HG03097 (cell line): Measurements from ENCODE around the gene PTPRQ.
A peak's percentile ranks its signal among the peaks of the same experiment; 100 is the strongest.

ENCODE experiments used
- ATAC-seq: cut with Tn5 transposase; IDR thresholded peaks from one replicate; pipeline ENCODE4 v1.9.1; 2021; ENCODE audit not compliant: unreplicated experiment, low FRiP score

PTPRQ gene, protein sequence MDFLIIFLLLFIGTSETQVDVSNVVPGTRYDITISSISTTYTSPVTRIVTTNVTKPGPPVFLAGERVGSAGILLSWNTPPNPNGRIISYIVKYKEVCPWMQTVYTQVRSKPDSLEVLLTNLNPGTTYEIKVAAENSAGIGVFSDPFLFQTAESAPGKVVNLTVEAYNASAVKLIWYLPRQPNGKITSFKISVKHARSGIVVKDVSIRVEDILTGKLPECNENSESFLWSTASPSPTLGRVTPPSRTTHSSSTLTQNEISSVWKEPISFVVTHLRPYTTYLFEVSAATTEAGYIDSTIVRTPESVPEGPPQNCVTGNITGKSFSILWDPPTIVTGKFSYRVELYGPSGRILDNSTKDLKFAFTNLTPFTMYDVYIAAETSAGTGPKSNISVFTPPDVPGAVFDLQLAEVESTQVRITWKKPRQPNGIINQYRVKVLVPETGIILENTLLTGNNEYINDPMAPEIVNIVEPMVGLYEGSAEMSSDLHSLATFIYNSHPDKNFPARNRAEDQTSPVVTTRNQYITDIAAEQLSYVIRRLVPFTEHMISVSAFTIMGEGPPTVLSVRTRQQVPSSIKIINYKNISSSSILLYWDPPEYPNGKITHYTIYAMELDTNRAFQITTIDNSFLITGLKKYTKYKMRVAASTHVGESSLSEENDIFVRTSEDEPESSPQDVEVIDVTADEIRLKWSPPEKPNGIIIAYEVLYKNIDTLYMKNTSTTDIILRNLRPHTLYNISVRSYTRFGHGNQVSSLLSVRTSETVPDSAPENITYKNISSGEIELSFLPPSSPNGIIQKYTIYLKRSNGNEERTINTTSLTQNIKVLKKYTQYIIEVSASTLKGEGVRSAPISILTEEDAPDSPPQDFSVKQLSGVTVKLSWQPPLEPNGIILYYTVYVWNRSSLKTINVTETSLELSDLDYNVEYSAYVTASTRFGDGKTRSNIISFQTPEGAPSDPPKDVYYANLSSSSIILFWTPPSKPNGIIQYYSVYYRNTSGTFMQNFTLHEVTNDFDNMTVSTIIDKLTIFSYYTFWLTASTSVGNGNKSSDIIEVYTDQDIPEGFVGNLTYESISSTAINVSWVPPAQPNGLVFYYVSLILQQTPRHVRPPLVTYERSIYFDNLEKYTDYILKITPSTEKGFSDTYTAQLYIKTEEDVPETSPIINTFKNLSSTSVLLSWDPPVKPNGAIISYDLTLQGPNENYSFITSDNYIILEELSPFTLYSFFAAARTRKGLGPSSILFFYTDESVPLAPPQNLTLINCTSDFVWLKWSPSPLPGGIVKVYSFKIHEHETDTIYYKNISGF (N-terminal part only)

GRCh38 chr12:80443974-80444666, at the start of gene PTPRQ:
Gene PTPRQ (plus strand): TSS chr12:80444235. CDS start chr12:80444346, 111 bp downstream.
- no peak for ATAC-seq

GRCh38 chr12:80400571-80400991, 43.5 kb upstream of the PTPRQ start:
- ATAC-seq = no peak

- no peak for ATAC-seq
Measured at GRCh38 chr12:80401191-80401590, 42.8 kb upstream of the PTPRQ start.

- no peak for ATAC-seq
Measured at GRCh38 chr12:80404629-80405028, 39.4 kb upstream of the PTPRQ start.

GRCh38 chr12:80406253-80406652, 37.8 kb upstream of the PTPRQ start:
- no peak for ATAC-seq

GRCh38 chr12:80411787-80412186, 32.2 kb upstream of the PTPRQ start:
- ATAC-seq = no peak

DNA sequence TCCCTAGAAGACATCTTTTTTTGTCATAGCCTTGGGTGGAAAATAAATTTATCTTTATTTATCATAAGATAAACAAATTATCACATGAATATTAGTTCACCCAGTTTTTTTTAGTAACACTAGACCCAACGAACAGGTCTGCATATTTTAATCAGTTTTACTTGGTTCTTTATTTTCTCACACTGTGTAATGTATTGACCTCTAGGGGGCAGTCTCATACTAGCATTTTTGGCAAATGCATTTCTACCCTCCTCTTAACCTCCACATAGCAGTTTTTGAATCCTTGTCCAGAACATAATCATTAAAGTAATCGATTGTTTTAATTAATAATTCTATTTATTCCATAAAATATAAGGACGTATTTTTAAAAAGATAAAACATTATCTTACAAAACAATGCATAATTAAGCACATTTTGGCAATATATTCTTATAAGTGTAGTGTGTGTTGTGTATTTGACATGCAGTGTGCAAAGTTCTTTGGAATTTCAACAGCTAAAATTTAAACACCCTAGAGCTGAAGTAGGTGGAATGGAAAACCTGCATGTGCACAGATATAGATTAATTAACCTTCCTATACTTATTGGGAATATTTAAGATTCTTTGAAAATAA, 31.6 kb upstream of the PTPRQ start:
- ATAC-seq = peak; percentile 60

DNA sequence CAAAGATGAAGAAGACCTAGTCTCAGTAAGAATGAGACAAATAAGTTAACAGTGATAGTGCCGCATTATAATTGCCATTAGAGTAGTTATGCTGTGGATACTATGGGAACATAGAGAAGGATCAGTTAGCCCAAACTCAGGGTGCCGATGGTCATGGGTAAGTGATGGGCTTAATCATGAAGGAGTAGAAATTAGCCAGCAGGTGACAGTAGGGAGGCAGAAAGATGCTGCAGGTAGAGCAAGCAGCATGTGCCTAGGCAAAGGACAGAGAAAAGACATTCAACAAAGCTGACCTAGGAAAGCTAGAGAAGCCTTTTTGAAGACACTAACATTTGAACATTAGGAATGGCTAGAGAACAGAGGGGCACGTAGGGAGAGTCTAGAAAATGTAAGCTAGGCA, 30.6 kb upstream of the PTPRQ start:
- no peak for ATAC-seq

DNA sequence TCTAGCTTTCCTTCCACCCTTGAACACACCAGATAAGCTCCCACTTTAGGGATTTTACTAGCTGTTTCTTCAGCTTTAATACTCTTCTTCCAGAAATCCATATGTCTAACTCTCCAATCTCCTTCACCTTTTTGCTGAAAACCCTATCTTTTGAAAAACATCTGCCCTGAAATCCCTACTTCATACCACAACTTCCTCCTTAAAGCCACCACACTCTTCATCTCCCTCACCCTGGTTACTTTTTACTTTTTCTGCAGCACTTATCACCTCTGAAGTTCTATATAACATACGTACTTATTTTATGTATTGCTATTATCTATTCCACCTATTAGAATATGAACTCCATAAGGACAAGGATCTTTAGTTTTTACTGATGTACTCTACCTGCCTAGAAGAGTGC, 28.6 kb upstream of the PTPRQ start:
- ATAC-seq = no peak

DNA sequence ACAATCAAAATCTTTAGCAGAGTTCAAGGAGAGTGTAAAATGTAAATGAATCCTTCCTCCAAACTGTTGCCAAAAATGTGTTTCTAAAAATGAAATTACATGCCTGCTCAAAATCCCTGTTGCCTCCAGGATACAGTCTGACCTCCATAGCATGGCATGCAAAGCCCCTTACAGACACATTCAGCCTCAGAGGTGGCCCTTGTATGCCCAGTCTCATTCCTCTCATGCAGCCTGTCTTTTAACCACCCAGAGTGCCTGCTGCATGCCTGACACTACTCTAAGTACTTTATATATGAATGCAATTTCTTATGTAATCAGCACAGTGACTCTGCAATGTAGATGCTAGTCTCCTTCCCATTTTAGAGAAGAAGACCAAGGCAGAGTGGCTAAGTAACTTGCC, 24.4 kb upstream of the PTPRQ start:
- ATAC-seq = no peak

DNA sequence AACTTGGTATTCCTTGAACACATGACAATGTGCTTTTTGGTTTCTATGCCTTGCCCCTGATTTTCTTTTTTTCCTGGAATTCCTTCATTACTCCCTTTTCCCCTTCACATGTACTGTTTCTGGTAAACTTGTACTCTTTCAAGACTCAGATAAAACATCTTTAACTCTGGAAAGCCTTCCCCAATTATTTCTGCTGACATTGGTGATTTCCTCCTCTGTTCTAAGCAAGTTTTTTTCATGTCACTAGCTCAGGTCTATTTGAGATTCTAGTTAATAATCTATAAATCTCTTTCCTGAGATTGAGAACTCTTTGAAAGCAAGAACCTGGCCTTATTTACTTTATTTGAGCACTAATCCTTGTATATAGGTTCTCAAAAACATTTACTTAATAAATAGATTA, 24.0 kb upstream of the PTPRQ start:
- ATAC-seq = no peak

DNA sequence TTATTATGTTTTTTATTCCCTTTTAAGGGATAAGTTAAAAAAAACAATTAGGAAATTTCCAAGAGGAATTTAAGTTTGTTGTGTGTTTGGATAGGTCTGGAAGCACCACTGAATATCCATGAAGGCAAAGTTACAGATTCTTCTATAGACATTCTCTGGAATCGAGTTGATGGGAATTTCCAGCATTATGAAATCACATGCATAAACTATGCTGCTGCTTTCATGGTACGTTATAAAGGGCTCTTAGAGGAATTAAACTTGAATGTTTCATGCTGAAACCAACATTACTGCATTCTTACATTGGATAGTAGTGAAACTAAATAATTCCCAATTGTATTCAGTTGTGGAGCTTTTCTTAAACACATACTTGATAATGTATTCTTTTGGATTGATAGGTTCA, 21.5 kb upstream of the PTPRQ start:
- no peak for ATAC-seq

DNA sequence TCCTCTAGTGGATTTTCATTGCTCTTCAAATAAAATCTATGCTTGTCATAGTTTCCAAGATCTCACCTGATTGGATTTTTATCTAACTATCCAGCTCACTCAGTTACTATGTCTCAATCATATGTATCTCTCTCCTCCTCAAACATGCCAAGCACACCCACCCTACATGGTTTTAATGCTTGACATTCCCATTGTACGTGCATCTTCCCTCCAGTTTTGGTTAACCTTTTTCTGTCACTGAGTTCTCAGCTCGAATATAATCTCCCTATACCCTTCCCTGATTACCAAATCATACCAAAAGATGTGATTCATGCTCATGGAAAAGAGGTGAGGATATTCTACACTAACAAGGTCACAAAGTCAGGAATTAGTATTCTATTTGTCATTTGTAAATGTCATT, 12.0 kb upstream of the PTPRQ start:
- no peak for ATAC-seq

DNA sequence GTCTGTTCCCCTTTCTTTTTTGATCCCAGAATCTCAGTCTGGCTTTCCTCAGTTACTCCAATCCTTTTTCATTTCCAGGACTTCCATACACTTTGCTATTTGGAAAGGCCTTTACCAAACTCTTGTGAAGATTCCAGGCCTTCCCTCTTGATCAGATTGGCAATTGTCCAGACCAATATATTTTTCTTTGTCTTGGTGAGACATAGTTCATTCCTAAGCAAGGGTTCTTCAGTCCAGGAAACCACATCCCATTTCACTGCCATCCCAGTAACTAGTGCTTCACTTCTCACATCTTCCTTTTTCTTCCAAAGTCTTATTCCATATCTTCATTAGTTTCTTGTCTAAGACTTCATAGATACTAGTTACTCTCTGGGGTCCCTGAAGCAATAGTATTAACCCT, 2.1 kb upstream of the PTPRQ start:
- ATAC-seq = no peak

- ATAC-seq = no peak
Measured at GRCh38 chr12:80442426-80443222, 1.4 kb upstream of the PTPRQ start.

DNA sequence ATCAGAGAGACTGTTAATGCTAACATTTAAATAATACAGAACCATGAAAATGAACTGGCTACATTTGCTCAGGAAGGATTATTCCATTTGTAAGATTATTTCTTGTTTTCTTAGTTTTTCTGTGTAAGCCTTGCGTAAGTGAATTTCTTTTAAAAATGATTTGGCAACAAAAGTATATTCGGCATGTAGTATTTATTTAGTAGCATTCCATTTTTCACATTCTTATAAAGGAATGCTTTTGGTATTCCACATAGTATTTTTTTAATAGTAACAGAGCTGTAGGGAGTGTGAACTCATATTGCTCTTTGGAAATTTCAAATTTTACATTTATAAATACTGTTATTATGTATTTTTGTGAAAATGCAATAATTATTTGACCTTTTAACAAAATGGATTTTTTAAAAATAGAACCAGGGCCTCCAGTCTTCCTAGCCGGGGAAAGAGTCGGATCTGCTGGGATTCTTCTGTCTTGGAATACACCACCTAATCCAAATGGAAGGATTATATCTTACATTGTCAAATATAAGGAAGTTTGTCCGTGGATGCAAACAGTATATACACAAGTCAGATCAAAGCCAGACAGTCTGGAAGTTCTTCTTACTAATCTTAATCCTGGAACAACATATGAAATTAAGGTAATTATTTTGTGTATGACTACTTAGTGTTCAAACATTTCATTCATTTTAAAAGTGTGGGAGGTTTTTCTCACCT, 1.2 kb downstream of the PTPRQ start:
- no peak for ATAC-seq

- ATAC-seq = no peak
Measured at GRCh38 chr12:80456513-80456912, 12.5 kb downstream of the PTPRQ start.

- no peak for ATAC-seq
Measured at GRCh38 chr12:80460972-80461371, 16.9 kb downstream of the PTPRQ start.
